H4 (cell line): ENCODE data around the gene PPP2R2B. TPM values are rescaled to one million over a fixed set of nuclear protein-coding genes. Genes with fewer than 3 reads are reported as not detected.

Experiments used
- DNase-seq: peaks from one replicate; pipeline ENCODE4 v3.0.0-alpha.2; 2015; ENCODE audit warnings: low spot score
- total RNA-seq: library from RNA; depleted of rRNA; stranded (reverse); fragments of >200 nt; shearing (Covaris generic); gene quantifications from 2 replicates; pipeline ENCODE4 v1.2.3, GENCODE V29; 2014

PPP2R2B gene
- total RNA-seq, 1 experiment from 2014 or later: 2.1 TPM

DNA sequence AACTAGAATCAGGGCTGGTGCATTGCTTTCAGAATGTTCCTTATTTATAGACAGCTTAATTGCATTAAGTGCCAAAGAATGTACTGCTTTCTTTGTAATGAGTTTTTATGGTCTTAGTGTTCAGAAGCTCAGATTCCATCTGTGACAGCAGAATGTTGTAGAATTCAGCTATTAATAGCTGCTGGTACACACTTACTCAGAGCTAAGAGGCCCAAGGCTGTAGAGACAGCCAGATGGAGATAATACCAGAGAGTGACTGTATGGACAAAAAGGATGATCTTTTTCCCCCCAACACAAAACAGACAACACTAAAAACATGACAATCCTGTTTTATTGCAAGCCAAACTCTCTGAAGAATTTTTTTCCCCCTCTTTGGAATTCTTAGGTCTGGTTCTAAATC is 50.2 kb downstream of the PPP2R2B start:
- no peak for DNase-seq

DNA sequence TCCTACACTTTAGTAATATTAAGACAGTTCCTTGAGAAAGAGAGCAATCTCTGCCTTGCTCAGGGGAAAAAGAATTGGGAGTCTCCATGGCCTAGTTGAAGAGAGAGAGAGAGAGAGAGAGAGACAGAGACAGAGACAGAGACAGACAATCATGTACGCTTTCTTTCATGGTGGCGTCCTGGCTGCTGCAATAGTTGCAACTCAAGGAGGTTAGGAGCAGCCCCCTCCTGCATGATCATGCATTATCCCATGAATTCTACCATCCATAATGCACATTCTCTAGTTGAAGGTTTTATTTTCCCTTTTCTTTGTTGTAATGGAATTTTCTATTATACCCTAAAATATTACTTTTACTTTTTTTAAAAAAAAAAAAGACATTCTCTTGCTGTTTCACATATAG is 50.7 kb downstream of the PPP2R2B start:
- DNase-seq: no peak

DNA sequence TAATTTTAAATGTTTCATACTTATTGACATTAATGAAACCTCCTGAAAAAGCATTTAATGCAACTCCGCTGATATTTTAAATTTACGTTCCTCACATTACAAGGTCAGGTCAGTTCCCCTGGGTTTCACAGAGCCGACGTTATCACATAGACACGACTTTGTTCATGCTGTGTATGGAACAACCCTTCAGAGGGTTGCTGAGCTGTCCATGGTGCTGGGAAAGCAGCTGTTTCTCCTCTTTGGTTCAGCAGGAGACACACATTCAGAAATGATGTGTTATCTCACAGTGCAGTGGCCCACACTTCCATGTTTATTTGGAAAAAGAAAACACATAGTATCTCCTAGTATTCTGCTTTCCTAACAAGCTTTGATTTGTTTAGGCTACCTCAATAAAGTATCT is 53.5 kb downstream of the PPP2R2B start:
- DNase-seq: peak; percentile 14

DNA sequence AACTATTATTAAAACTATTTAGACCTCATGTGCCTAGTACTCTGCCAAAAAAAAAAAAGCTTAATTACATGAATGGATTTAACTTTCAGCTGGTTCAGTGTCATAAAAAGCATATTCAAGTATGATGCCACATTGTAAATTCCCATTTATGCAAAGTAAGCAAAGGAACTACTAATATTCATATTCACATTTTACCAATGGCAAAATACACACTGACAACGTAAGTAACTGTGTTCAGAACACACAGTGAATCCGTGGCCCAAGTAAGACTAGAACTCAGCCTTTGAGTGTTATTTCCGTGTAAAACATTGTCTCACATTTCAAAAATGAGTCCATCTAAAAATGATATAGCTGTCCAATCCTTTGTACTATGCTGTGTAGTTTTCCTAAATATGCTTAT is 56.8 kb downstream of the PPP2R2B start:
- no peak for DNase-seq

DNA sequence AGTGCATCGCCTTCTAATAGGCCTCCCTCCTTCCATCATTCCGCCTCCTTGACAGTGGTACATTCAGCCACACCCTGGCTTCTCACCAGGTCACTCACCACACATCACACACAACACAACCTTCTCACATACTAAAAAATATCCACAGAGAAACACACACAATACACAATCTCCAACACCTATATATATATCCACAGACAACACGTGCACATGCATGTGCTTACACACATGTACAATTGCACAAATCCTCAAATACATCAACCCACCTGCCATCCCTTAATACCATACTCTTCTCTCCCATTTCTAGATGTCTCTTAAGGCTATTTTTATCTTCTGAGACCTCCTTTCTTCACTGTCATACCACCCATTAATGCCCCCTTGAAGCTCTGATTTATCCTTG is 57.6 kb downstream of the PPP2R2B start:
- no peak for DNase-seq

DNA sequence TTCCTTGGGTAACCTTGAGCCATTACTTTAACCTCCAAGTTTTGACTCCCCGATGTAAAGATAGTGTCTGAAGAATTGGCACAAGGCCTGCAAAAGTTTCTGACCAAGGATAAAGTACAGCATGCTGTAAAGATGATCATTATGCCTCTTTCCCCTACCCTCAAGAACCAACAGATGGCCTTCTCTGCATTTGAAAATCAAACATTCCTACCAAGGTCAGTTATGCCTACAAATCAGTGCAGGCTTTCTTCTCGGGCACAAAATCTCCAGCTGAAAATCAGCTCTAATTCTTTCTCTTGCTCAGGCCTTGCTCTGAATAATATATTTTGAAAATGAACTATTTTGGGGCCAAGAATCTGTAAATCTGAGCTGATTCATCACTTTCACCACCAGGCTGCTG is 59.7 kb downstream of the PPP2R2B start:
- DNase-seq: no peak

DNA sequence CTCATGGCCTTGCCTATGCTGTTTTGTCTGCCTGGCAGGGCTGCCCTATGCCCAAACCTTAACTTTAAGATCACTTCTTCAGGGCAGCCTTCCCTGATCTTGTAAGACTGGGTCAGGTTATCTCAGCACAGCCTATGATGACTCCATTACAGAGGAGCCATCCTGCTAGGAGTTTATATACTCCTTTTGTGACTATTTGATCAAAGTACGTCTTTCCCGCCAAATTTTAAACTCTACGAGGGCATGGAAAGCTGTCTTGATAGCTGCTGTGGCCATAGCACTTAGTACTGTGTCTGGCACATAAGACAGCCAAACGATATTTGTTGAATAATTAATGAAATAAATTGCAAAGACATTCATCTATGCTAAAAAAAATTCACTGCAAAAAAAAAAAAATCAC is 60.6 kb downstream of the PPP2R2B start:
- no peak for DNase-seq

DNA sequence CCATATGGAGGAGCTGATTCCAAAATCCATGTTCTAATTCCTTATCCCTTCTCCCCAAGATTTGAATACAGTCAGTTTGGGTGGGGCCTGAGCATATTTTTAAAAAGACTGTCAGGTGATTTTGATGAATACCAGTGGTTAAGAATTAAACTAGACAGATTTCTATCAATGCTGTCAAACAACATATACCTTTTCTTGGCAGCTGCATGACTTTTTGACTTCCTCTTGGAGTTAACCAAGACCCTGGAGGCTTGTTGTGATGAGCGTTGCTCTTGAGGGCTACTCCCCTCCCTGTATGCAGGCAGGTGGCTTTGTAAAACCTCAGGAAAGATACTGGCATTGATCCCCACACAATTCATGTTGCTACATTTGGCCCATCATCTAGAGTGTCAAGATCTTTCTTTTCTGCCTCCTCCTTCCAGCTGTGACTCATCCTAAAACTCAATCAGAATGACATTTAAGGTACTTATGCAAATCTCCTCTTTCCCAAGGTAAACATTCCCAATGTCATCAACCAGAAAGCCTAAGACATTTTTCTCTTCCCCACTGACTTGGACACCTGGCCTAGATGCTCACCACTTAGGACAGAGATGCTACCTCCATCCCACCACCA is 61.7 kb downstream of the PPP2R2B start:
- DNase-seq: no peak

DNA sequence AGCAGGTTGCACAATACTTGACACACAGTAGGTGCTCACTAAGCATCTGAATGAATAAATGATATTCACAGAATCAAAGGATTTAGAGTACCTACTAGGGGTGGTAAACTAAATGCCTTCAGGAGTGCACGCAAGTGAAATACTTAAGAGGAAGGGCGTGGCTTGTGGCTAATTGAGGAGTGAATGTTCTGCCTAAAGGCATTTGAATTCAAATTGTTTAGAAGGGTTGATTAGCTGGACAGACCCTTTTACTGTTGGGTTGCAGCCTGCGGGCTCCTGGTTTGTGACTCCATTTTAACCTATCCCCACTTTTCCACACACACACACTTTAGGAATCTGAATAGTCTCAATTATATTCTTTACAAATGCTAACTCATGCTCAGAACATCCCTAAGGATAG is 63.1 kb downstream of the PPP2R2B start:
- DNase-seq: no peak

DNA sequence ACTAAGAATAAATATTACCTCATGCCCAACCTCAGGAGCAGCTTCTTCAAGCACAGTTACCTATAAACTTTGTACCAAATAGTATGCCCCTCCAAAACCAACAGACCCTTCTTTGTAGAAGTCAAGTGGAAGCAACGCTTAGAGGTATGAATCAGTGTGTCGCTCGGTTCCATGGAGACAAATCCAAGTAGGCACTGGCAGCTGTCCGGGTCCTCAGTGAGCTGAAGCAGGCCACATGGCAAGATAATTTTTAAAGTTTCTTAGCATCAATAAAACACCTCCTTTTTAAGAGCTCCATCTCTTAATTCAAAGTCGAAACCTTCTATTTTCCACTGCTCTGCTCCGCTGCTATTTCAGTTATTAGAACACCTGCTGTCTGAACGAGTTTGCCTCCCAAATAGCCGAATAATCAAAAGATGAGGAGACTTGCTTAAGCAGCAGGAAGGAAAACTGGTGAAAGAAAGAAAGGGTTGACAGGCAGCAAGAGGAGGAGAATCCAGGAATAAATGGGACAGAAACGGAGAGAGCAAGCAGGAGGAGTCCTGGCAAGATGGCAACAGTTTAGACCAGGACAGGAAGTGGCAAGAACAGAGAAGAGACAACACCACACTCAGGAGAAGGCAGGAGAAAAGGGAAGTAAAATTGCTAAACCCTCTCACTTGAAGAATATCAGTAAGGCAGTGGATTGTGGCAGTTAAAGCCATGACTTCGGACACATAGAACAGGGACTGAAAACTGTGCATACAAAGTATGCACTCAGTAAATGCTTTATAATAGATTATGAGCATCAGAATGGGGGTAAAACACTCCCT is 65.0 kb downstream of the PPP2R2B start:
- DNase-seq: no peak

DNA sequence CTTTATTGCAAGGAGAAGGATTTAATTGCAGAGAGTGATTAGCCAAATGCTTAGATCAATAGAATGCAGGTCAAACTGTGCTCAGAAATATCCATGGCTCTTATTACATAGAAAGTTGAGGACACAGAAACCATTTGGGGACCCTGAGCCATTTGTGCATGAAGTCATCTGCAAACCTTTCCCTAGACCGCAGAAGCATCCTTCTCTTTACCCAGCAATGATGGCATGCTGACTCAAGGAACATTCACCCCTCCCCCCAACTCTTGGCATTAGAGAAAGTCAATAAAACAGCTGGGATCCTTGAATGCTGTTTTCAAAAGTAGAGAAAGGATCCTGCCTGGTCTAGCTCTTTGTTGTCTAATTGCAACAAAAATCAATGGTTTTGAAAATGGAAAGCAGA is 73.5 kb downstream of the PPP2R2B start:
- peak; percentile 16 for DNase-seq

DNA sequence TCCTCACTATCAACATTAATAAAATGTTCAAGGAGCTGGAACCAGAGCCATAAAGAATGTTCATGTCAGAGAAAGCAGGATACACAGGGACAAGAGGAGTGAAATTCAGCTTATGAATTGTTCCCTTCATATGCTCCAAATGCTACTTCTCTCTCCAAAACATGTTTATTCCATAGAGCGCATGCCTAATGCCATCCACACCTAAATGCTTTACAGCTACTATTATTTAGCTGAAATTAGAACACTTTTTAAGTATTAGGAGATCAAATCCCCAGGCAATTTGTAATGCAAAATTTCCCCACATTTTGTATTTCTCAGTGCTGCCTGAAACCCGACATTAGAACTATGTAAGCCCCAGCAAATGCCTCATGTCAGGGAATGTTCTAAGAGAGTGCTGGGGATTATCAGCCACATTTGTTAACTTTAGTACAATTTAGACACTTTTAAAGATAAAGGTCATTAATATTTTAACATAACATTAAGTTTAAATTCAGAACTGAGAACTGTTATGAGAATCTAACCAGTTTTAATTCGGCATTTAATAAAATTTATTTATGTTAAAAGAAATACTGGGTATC is 75.5 kb downstream of the PPP2R2B start:
- DNase-seq: no peak

DNA sequence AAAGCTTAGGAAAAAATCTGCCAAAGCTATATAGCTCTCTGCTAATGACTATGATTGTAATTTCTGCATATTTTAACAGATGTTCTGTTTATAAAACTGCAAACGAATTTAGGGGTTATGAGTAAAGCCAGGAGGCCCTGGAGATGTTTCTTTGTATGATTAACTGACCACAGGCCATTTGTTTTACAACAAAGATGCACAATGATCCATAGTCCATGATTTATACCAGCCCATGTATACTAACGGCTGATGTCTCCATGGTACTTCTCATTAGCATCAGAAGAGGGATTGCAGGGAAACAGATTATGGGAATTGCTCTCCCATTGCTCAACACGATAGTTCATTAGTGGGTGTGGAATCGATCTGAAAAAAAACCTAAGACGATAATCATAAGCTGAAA is 78.9 kb downstream of the PPP2R2B start:
- DNase-seq: no peak

DNA sequence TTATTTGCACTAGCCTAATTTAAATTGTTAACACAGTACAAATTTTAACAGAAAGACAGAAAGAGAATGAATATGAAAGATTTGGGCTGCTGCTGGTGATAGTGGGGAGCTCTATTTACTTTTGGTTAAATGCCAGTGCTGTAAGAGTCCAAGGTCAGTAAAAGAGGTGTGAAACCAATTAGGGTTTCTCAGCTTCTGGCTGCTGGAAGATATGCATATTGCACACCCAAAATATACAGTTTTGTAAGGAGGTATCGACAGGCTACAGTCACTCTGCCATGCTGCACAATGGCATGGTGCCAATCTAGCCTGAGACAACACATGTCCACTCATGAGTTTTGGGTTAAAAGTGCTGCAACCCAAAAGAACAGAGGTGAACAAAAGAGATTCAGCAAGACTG is 79.3 kb downstream of the PPP2R2B start:
- DNase-seq: no peak

DNA sequence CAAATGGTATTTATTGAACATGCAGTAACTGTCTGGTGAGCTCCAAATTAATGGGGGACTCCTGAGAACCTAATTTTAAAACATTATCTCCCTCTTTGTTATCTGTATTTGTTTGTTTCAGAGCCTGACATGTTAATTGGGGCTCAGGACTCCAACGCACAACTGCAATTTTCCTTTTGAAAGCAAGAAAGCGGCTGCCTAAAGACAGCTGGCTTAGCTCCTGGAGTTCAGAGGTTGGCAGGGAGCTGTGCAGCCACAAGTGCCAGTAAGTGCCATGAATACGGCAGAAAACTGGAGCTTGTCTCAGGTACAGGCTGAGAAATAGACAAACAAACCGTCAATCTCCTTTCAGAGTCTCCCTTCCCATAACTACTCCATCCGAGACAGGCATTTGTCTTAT is 80.9 kb downstream of the PPP2R2B start:
- no peak for DNase-seq

DNA sequence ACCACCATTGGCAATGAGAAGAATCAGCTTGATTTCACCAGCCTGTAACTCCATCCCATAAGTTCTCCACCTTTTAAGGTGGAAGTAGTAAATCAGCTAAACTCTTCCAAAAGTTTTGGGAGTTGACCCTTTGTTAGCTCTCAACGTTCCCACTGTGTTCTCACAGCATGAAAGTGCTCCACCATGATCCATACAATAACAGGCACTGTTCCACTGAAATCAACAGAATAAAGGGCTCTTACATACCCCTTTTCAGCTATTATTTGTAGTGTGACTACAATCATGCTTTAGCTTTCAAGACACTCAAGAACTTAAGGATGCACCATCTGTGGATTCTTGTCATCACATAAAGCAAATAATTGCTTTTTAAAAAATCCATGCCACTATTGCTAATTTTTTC is 81.6 kb downstream of the PPP2R2B start:
- no peak for DNase-seq

DNA sequence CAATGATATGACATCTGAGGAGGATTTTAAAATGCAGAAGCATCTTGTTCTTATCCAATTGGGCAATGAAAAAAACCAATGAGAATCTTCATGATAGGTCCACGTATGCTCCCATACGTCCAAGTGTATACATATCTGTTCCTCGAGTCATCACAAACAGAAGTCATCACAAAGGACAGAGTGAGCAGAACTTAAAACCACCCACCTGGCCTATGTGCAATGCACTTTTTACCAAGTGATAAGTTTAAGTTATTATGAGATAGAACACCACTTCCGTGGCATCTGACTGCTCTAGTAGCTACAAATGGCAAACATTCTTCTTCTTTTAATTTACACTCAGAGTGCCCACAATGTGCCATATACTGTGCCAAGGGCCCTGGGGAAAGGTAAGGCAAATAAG is 82.4 kb downstream of the PPP2R2B start:
- no peak for DNase-seq

DNA sequence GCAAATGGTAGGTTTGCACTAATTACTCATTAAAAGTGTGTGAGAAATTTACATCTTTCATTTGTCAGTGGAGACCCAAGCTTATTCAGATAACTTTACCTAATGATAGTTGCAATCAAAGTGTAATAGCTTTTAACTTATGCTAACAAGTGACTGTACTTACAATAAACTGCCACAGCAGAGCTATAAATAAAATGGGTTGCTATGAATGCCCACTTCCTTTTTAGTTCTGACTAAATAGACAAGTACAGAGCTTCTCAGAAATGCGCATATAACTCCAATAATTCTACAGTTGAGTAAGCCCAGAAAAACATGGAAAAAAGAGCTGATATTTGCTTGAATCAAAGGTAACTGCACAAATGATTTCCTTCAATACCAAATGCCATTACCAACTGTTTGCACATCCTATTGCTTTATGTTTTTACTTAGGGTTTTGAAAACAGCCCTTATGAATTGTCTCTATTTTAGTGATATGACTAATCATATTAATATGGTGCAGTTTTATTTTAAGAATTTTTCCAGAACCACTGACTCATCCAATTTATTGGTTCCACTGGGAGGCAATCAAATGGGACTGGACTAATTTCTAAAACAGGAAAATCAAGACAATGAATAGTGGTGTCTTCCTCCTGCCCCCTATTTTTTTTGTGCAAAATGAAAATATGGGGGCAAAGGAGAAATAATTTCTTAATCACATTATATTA is 84.1 kb downstream of the PPP2R2B start:
- no peak for DNase-seq

DNA sequence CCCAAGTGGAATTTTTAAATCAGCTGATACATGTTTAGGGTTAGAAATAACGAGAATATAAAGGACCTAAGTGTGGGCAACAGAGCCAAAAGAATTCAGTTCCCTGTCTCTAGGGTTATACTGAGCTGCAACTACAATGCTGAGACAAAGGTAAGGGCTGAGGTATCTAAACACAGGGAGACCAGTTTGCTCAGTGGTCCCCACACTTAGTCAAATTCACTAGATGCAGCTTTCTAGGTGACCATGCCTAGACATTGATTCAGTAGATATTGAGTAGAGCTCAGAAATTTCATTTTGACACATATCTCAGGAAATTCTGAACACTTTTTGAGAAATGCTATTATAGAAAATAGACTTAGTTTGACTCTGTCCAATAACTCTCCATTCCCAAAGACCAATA is 84.8 kb downstream of the PPP2R2B start:
- no peak for DNase-seq

DNA sequence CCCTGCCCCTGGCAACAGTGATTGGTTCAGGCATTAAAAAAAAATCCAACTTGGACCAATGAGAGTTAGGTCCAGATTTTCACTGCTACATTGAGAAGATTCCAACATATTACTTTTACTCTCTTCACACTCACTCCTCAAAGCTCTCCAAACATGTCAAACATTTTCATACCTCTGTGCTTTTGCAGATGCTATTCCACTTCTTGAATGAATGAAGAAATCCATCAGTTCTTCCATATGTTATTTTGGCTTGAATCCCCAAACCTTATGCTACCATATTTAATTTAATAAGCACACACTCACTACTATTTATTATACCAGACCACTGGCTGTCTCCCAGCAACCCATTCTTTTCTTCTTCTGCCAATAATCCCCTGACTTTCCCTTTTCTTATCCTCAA is 87.1 kb downstream of the PPP2R2B start:
- DNase-seq: no peak

DNA sequence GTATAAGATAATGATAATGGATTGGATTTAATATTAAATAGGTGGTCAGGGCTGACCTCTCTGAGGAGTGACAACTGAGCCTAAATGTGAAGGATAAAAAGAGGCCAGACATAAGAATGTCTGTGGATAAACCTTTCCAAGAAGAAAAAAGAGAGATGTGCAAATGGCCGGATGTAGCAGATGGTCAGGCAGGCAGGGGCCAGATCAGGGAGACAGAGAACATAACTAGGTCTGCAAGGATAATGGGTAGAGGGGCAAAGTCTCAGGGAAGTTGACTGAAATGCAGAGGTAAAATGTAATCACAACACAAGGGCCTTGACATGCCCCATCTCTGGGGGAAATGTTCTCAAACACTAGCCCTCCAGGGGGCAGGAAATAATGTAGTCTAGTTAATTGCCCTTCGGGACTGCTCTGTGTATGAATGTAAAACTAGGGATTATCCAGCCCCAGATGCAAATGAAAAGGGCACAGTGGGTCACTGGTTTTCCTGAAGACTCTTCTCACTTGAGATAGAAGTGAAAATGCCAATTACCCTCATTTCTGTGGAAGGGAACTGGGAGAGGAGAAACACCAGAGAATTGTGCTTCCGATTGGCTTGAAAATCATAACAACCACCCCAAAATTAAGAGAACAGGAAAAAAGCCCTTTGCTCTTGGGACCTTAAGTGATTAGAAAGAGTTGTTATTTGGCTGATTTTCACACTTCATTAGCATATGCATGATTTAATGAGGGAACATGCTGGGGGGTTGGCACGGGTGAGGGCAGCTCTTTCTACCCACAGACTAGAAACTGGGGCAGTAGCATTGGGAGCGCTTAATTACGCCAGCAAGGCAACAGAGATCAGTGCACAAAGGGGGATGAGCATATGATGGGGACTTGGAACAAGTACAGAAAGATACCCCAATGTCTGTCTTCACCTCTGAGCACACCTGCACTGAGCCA is 88.6 kb downstream of the PPP2R2B start:
- no peak for DNase-seq

DNA sequence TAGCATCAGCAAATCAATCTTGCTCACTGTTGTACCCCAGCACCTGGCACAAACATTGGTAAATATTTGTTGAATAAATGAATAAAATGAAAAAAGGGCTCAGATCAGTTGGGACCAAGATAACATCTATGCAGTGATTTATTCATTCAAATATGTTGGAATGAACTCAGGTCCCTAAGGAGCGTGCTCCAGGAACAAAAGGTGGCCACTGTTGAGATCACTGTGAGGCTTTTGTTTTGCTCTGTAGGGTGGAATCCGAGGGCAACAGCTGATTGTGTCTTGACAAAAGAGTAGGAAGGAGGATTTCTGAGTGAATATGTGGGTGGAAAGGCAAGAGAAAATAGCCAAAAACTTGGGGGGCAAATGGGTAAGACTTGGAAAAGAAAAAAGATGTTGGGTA is 89.7 kb downstream of the PPP2R2B start:
- DNase-seq: no peak
